Fibroblast of the aortic adventitia (primary cell): ENCODE results near the gene KIF23. TPM values are rescaled to one million over a fixed set of nuclear protein-coding genes. Genes with fewer than 3 reads are reported as not detected.
A peak's percentile ranks its signal among the peaks of the same experiment; 100 is the strongest.

ENCODE experiments used
- DNase-seq: peaks from one replicate; pipeline ENCODE4 v3.0.0-alpha.2; 2010; ENCODE audit warnings: low read depth
- H3K4me3 ChIP-seq: 2 replicates; pipeline ENCODE4 v1.5.1; 2011; ENCODE audit warnings: low read depth, mild to moderate bottlenecking, control low read depth, low read length, moderate library complexity
- total RNA-seq: library from RNA; depleted of rRNA; stranded (reverse); fragments of >200 nt; gene quantifications from 2 replicates; pipeline ENCODE4 v1.2.3, GENCODE V29; 2012; ENCODE audit warnings: low replicate concordance
- TF ChIP-seq, protein P1 (sequence below): IDR thresholded peaks from 2 replicates; pipeline ENCODE4 v1.5.1; 2011; ENCODE audit warnings: mild to moderate bottlenecking, low read length, control low read depth, inconsistent platforms; ENCODE audit not compliant: insufficient read depth

Gene KIF23
- total RNA-seq, 1 donor: 48.6 TPM

- no peak overlapping the region for H3K4me3 ChIP-seq
- TF ChIP-seq, protein P1, sequence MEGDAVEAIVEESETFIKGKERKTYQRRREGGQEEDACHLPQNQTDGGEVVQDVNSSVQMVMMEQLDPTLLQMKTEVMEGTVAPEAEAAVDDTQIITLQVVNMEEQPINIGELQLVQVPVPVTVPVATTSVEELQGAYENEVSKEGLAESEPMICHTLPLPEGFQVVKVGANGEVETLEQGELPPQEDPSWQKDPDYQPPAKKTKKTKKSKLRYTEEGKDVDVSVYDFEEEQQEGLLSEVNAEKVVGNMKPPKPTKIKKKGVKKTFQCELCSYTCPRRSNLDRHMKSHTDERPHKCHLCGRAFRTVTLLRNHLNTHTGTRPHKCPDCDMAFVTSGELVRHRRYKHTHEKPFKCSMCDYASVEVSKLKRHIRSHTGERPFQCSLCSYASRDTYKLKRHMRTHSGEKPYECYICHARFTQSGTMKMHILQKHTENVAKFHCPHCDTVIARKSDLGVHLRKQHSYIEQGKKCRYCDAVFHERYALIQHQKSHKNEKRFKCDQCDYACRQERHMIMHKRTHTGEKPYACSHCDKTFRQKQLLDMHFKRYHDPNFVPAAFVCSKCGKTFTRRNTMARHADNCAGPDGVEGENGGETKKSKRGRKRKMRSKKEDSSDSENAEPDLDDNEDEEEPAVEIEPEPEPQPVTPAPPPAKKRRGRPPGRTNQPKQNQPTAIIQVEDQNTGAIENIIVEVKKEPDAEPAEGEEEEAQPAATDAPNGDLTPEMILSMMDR: no peak
- no peak for DNase-seq
These were observed 9.0 kb upstream of the KIF23 start for GRCh38 chr15:69405110-69405509.

GRCh38 chr15:69407719-69408400, 6.3 kb upstream of the KIF23 start:
- no peak for DNase-seq
- TF ChIP-seq, protein P1: no peak
- no peak overlapping the region for H3K4me3 ChIP-seq

GRCh38 chr15:69408841-69409240, 5.3 kb upstream of the KIF23 start:
- TF ChIP-seq, protein P1: no peak
- no peak for DNase-seq

GRCh38 chr15:69410248-69410874, 3.8 kb upstream of the KIF23 start:
- no peak overlapping the region for H3K4me3 ChIP-seq
- DNase-seq: no peak
- TF ChIP-seq, protein P1: peak; percentile 30

More at GRCh38 chr15:69408841-69409240, 5.3 kb upstream of the KIF23 start:
- no peak overlapping the region for H3K4me3 ChIP-seq

DNA sequence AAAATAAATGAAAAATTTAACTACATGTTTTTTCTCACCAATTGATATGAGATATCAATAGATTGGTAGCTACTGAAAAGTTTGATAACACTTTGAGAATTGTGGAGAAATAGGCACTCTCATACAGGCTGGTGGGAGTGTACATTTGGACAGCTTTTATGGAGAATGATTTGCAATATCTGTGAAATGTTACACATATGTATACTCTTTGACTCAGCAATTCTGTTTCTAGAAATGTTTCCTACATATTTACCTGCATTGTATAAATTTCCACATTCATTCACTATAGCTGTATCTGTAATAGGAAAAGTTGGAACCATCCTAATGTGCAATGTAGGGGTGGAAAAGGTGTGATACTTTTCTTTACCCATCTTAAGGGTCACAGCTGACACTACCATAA, 1.9 kb upstream of the KIF23 start:
- no peak for DNase-seq
- TF ChIP-seq, protein P1: no peak
- no peak overlapping the region for H3K4me3 ChIP-seq

GRCh38 chr15:69412701-69413100, 1.4 kb upstream of the KIF23 start:
- TF ChIP-seq, protein P1: no peak
- DNase-seq: no peak
- H3K4me3 ChIP-seq: no peak overlapping the region
